MV-4-11 (cell line): ENCODE results near the gene LPIN2.
"Not testable (repeated sequence)": the region's sequence is repeated elsewhere in the genome, so short reads cannot be mapped to it uniquely, and the experiment has no call there.

Source experiments
- DNase-seq: peaks from one replicate; lab custom pipeline; 2025; lab: John Stamatoyannopoulos, UW

LPIN2 gene

GRCh38 chr18:3007491-3007890, 5.5 kb downstream of the LPIN2 start:
- no peak for DNase-seq

- DNase-seq = no peak
These were observed 7.5 kb downstream of the LPIN2 start for GRCh38 chr18:3005462-3005861.

- not testable (repeated sequence) for DNase-seq
These were observed 9.2 kb downstream of the LPIN2 start for GRCh38 chr18:3003766-3004165.

- no peak for DNase-seq
These were observed 10.2 kb downstream of the LPIN2 start for GRCh38 chr18:3002732-3003131.

GRCh38 chr18:2998644-2999043, 14.3 kb downstream of the LPIN2 start:
- no peak for DNase-seq

- no peak for DNase-seq
These were observed 14.9 kb downstream of the LPIN2 start for GRCh38 chr18:2997846-2998564.

GRCh38 chr18:2997429-2997828, 15.5 kb downstream of the LPIN2 start:
- DNase-seq = no peak

GRCh38 chr18:2994603-2995432, 18.1 kb downstream of the LPIN2 start:
- no peak for DNase-seq

- no peak for DNase-seq
These were observed 18.8 kb downstream of the LPIN2 start for GRCh38 chr18:2994020-2994589.

GRCh38 chr18:2992995-2993877, 19.7 kb downstream of the LPIN2 start:
- DNase-seq = no peak

- DNase-seq = no peak
These were observed 21.8 kb downstream of the LPIN2 start for GRCh38 chr18:2990956-2991640.

GRCh38 chr18:2987876-2988790, 24.8 kb downstream of the LPIN2 start:
- DNase-seq = no peak

GRCh38 chr18:2986150-2986865, 26.6 kb downstream of the LPIN2 start:
- no peak for DNase-seq

GRCh38 chr18:2985628-2986027, 27.3 kb downstream of the LPIN2 start:
- peak; percentile 23 for DNase-seq

- DNase-seq = no peak
These were observed 28.2 kb downstream of the LPIN2 start for GRCh38 chr18:2984703-2985261.

- no peak for DNase-seq
These were observed 28.9 kb downstream of the LPIN2 start for GRCh38 chr18:2984091-2984490.

GRCh38 chr18:2983296-2983695, 29.6 kb downstream of the LPIN2 start:
- DNase-seq = no peak

GRCh38 chr18:2982452-2983269, 30.3 kb downstream of the LPIN2 start:
- no peak for DNase-seq
